ENCODE measurements around the gene DDX54.

Gene DDX54

GRCh38 chr12:113185180-113186032 lies at the start of gene DDX54, which contains the start of gene RITA1:
Gene DDX54 (minus strand): TSS chr12:113185478. CDS start chr12:113185451, 27 bp downstream.
Gene RITA1 (plus strand): TSS chr12:113185721. CDS start chr12:113186747, 1,026 bp downstream.
- peak; percentile 74 for DNase-seq

GRCh38 chr12:113234483-113234882 lies 49.2 kb upstream of the DDX54 start:
- DNase-seq, result no peak

- no peak for DNase-seq
These were observed 48.7 kb upstream of the DDX54 start for GRCh38 chr12:113233967-113234366.

GRCh38 chr12:113232840-113233585 lies 47.7 kb upstream of the DDX54 start:
- DNase-seq, result peak; percentile 61 to 68

- DNase-seq, result no peak
These were observed 47.0 kb upstream of the DDX54 start for GRCh38 chr12:113232089-113232839.

GRCh38 chr12:113231235-113232088 lies 46.2 kb upstream of the DDX54 start:
- DNase-seq, result no peak

- DNase-seq, result no peak
These were observed 45.3 kb upstream of the DDX54 start for GRCh38 chr12:113230315-113231234.

GRCh38 chr12:113228394-113229028 lies 43.2 kb upstream of the DDX54 start:
- no peak for DNase-seq

- DNase-seq, result no peak
These were observed 42.6 kb upstream of the DDX54 start for GRCh38 chr12:113227686-113228391.

GRCh38 chr12:113226696-113227568 lies 41.7 kb upstream of the DDX54 start:
- DNase-seq, result no peak

GRCh38 chr12:113224955-113225354 lies 39.7 kb upstream of the DDX54 start:
- no peak for DNase-seq

- DNase-seq, result no peak
These were observed 37.7 kb upstream of the DDX54 start for GRCh38 chr12:113222730-113223531.

GRCh38 chr12:113221997-113222729 lies 36.9 kb upstream of the DDX54 start:
- DNase-seq, result peak in 1 of 2 experiments; percentile 7

GRCh38 chr12:113221181-113221996 lies 36.1 kb upstream of the DDX54 start, which contains the start of gene TPCN1:
Gene TPCN1 (plus strand): TSS chr12:113221464. CDS start chr12:113226853, 5,389 bp downstream.
- peak; percentile 98 to 99 for DNase-seq

- DNase-seq, result no peak
These were observed 35.4 kb upstream of the DDX54 start for GRCh38 chr12:113220593-113221180.

GRCh38 chr12:113216027-113216426 lies 30.7 kb upstream of the DDX54 start:
- no peak for DNase-seq

Measured in activated CD4-positive, alpha-beta T cell treated with anti-CD3 and anti-CD28 coated beads, Interleukin-2, amount 50 U/mL, for 4 hours (primary cell).